Mesenchymal stem cell (in vitro differentiated cells and primary cell): ENCODE results near the gene MRAP. TPM values are rescaled to one million over a fixed set of nuclear protein-coding genes. Genes with fewer than 3 reads are reported as not detected.

Experiments used
- DNase-seq: peaks from one replicate; pipeline ENCODE4 v3.0.0-alpha.2; 2013
- H2AFZ ChIP-seq: one replicate; pipeline ENCODE4 v1.6.1; 2013; ENCODE audit warnings: low read depth, mild to moderate bottlenecking, control low read depth, inconsistent platforms, low read length, moderate library complexity
- H2AK5ac ChIP-seq: 2 replicates; pipeline ENCODE4 v1.6.1; 2013; ENCODE audit warnings: low read length, moderate library complexity, mild to moderate bottlenecking, inconsistent platforms; ENCODE audit not compliant: severe bottlenecking
- H2BK120ac ChIP-seq: one replicate; pipeline ENCODE4 v1.6.1; 2013; ENCODE audit warnings: low read depth, mild to moderate bottlenecking, inconsistent platforms, low read length, moderate library complexity
- H2BK12ac ChIP-seq, 2 experiments: one replicate each; pipeline ENCODE4 v1.6.1; 2013; ENCODE audit warnings: inconsistent platforms in 2 of 2, low read length in 2 of 2, mild to moderate bottlenecking in 2 of 2, moderate library complexity in 2 of 2, control low read depth in 1 of 2
- H2BK15ac ChIP-seq: one replicate; pipeline ENCODE4 v1.6.1; 2013; ENCODE audit warnings: mild to moderate bottlenecking, low read depth, inconsistent platforms; ENCODE audit not compliant: poor library complexity, severe bottlenecking
- H2BK5ac ChIP-seq: 2 replicates; pipeline ENCODE4 v1.6.1; 2013; ENCODE audit warnings: low read depth, mild to moderate bottlenecking, low read length, control low read depth, inconsistent platforms; ENCODE audit not compliant: poor library complexity, severe bottlenecking
- H3K14ac ChIP-seq, 2 experiments: one replicate each; pipeline ENCODE4 v1.6.1; 2013; ENCODE audit warnings: inconsistent platforms in 2 of 2, low read length in 2 of 2, control low read depth in 1 of 2, mild to moderate bottlenecking in 1 of 2, moderate library complexity in 1 of 2
- H3K18ac ChIP-seq, 2 experiments: one replicate each; pipeline ENCODE4 v1.6.1; 2013; ENCODE audit warnings: inconsistent platforms in 2 of 2, low read length in 2 of 2, control low read depth in 1 of 2, low read depth in 1 of 2, mild to moderate bottlenecking in 1 of 2
- H3K23ac ChIP-seq, 2 experiments: one replicate each; pipeline ENCODE4 v1.6.1; 2013; ENCODE audit warnings: inconsistent platforms in 2 of 2, low read length in 2 of 2, mild to moderate bottlenecking in 2 of 2, moderate library complexity in 2 of 2, control low read depth in 1 of 2
- H3K27ac ChIP-seq: 2 replicates; pipeline ENCODE4 v1.5.1; 2013; ENCODE audit warnings: mild to moderate bottlenecking, moderate library complexity, low read length, control low read depth, inconsistent platforms; ENCODE audit not compliant: poor library complexity, severe bottlenecking
- H3K27me3 ChIP-seq, 2 experiments: 2 replicates each; pipeline versions ENCODE4 v1.6.1 to v1.7.0; 2013; ENCODE audit warnings: low read length in 2 of 2, mild to moderate bottlenecking in 2 of 2, moderate library complexity in 2 of 2, control low read depth in 1 of 2, inconsistent platforms in 1 of 2; ENCODE audit not compliant: control insufficient read depth in 1 of 2, insufficient read depth in 1 of 2
- H3K36me3 ChIP-seq, 2 experiments: 2 replicates each; pipeline versions ENCODE4 v1.6.1 to v1.7.0; 2013; ENCODE audit warnings: low read length in 2 of 2, control low read depth in 1 of 2, inconsistent platforms in 1 of 2, low read depth in 1 of 2, mild to moderate bottlenecking in 1 of 2; ENCODE audit not compliant: insufficient read depth in 2 of 2, control insufficient read depth in 1 of 2
- H3K4ac ChIP-seq, 2 experiments: one replicate each; pipeline ENCODE4 v1.6.1; 2013; ENCODE audit warnings: inconsistent platforms in 2 of 2, low read length in 2 of 2, mild to moderate bottlenecking in 2 of 2, moderate library complexity in 2 of 2, control low read depth in 1 of 2, low read depth in 1 of 2
- H3K4me1 ChIP-seq: 2 replicates; pipeline ENCODE4 v1.6.1; 2013; ENCODE audit warnings: low read depth, low read length, control low read depth; ENCODE audit not compliant: control insufficient read depth, insufficient read depth
- H3K4me2 ChIP-seq: 2 replicates; pipeline ENCODE4 v1.6.1; 2013; ENCODE audit warnings: low read length, mild to moderate bottlenecking, inconsistent platforms; ENCODE audit not compliant: poor library complexity, severe bottlenecking
- H3K4me3 ChIP-seq, 2 experiments: 2 replicates each; pipeline versions ENCODE4 v1.5.1 to v1.7.0; 2013; ENCODE audit warnings: low read length in 2 of 2, mild to moderate bottlenecking in 2 of 2, control low read depth in 1 of 2, low read depth in 1 of 2; ENCODE audit not compliant: insufficient read depth in 1 of 2
- H3K79me1 ChIP-seq: replicated peaks from 2 replicates; pipeline ENCODE4 v1.6.1; 2013; ENCODE audit warnings: mild to moderate bottlenecking, control low read depth, low read length, inconsistent platforms; ENCODE audit not compliant: poor library complexity, severe bottlenecking
- H3K9ac ChIP-seq: 2 replicates; pipeline ENCODE4 v1.7.0; 2013; ENCODE audit warnings: mild to moderate bottlenecking, low read length, moderate library complexity
- H3K9me3 ChIP-seq: 2 replicates; pipeline ENCODE4 v1.7.0; 2013; ENCODE audit warnings: mild to moderate bottlenecking, low read length; ENCODE audit not compliant: control insufficient read depth
- H4K8ac ChIP-seq: one replicate; pipeline ENCODE4 v1.6.1; 2013; ENCODE audit warnings: inconsistent platforms, mild to moderate bottlenecking, low read length, moderate library complexity
- H4K91ac ChIP-seq: one replicate; pipeline ENCODE4 v1.6.1; 2013; ENCODE audit warnings: mild to moderate bottlenecking, low read length, inconsistent platforms
- WGBS: methylation state at CpG from one replicate; pipeline ENCODE4 v1.1.7; 2013; ENCODE audit warnings: mixed read lengths; 5-methylcytosine and 5-hydroxymethylcytosine counted together
- polyA plus RNA-seq, 2 experiments: library from polyadenylated mRNA; stranded (reverse); fragments of 200-250 nt; gene quantifications; one replicate each; pipeline ENCODE4 v1.2.3, GENCODE V29; 2013

The MRAP gene
- not detected for polyA plus RNA-seq (2013, experiment 1 of 2)
- polyA plus RNA-seq (2013, experiment 2 of 2) = not detected

- no peak within 1 kb of the TSS for H3K23ac ChIP-seq
- H3K79me1 ChIP-seq = peaks cover 8% of the 10 kb centered on the region
- peak within 1 kb of the TSS in 1 of 2 experiments; percentile 59 for H3K4me3 ChIP-seq
- H3K18ac ChIP-seq = no peak within 1 kb of the TSS
- no peak within 1 kb of the TSS for H2AFZ ChIP-seq
- H2BK12ac ChIP-seq = no peak within 1 kb of the TSS
- peak within 1 kb of the TSS; percentile 29 for H3K9ac ChIP-seq
- no peaks in the 10 kb centered on the region for H3K4me1 ChIP-seq
- no peak within 1 kb of the TSS for H4K8ac ChIP-seq
- H2AK5ac ChIP-seq = no peak within 1 kb of the TSS
- WGBS = 88% methylated on average over 14 of the region's 14 CpGs
- H3K9me3 ChIP-seq = no peaks in the 10 kb centered on the region
- H3K27me3 ChIP-seq = no peaks in the 10 kb centered on the region
- H3K4ac ChIP-seq = no peak within 1 kb of the TSS
- H2BK120ac ChIP-seq = no peak within 1 kb of the TSS
- no peak within 1 kb of the TSS for H3K27ac ChIP-seq
- H2BK5ac ChIP-seq = no peak within 1 kb of the TSS
- H3K14ac ChIP-seq = no peak within 1 kb of the TSS
- H4K91ac ChIP-seq = no peak within 1 kb of the TSS
- H2BK15ac ChIP-seq = no peak within 1 kb of the TSS
- H3K4me2 ChIP-seq = no peak within 1 kb of the TSS
- no peak for DNase-seq
- peaks cover 9 to 39% of the 10 kb centered on the region in 2 experiments for H3K36me3 ChIP-seq
These were observed at the start of gene MRAP for GRCh38 chr21:32298658-32299081. MRAP (plus strand) TSS chr21:32298855; CDS start chr21:32298972, 117 bp downstream.

- no peaks in the 10 kb centered on the region for H3K79me1 ChIP-seq
- no peak overlapping the region for H4K8ac ChIP-seq
- no peak overlapping the region for H2BK5ac ChIP-seq
These were observed 49.0 kb upstream of the MRAP start for GRCh38 chr21:32249511-32250280.

DNA sequence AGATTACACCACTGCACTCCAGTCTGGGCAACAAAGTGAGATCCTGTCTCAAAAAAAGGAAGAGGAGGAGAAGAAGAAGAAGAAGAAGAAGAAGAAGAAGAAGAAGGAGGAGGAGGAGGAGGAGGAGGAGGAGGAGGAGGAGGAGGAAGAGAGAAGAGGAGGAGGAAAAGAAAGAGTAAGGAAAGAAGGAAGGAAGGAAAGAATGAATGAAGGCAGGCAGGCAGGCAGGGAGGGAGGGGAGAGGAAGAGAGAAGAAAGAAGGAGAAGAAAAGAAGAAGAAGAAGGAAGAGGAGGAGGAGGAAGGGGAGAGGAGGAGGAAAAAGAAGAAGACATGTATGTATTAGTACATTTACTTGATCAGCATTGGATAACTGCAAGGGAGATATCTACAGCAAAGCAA lies 46.5 kb upstream of the MRAP start:
- no peak for DNase-seq

More at GRCh38 chr21:32249511-32250280, 49.0 kb upstream of the MRAP start:
- Histone ChIP-seq H2BK120ac (no peak overlapping the region), H3K23ac (no peak overlapping the region), H3K36me3 (no peaks in the 10 kb centered on the region), H3K4me1 (no peaks in the 10 kb centered on the region), H3K27ac (no peak overlapping the region), H3K4me2 (no peak overlapping the region), H3K9me3 (peaks cover 5% of the 10 kb centered on the region), H3K4ac (no peak overlapping the region), H2AK5ac (no peak overlapping the region), H2AFZ (no peak overlapping the region), H4K91ac (no peak overlapping the region), H3K14ac (no peak overlapping the region), H2BK15ac (no peak overlapping the region), H2BK12ac (no peak overlapping the region), H3K4me3 (no peak overlapping the region), H3K9ac (no peak overlapping the region), H3K27me3 (peaks cover 29 to 42% of the 10 kb centered on the region in 2 experiments), H3K18ac (no peak overlapping the region)
- DNase-seq = no peak
- WGBS = 82% methylated on average over 14 of the region's 15 CpGs

GRCh38 chr21:32253215-32253641 lies 45.4 kb upstream of the MRAP start:
- no peak overlapping the region for H4K91ac ChIP-seq
- H3K9ac ChIP-seq = peak overlapping the region; percentile 29
- H2BK120ac ChIP-seq = no peak overlapping the region
- no peak overlapping the region for H3K18ac ChIP-seq
- 70% methylated on average over 7 of the region's 7 CpGs for WGBS
- H3K4ac ChIP-seq = no peak overlapping the region
- H3K4me1 ChIP-seq = no peaks in the 10 kb centered on the region
- no peaks in the 10 kb centered on the region for H3K79me1 ChIP-seq
- no peak overlapping the region for H2AFZ ChIP-seq
- peak; percentile 10 for DNase-seq
- peaks cover 10 to 31% of the 10 kb centered on the region in 2 experiments for H3K27me3 ChIP-seq
- no peak overlapping the region for H3K23ac ChIP-seq
- no peak overlapping the region for H2BK12ac ChIP-seq
- H4K8ac ChIP-seq = no peak overlapping the region
- no peak overlapping the region for H3K14ac ChIP-seq
- no peak overlapping the region for H2AK5ac ChIP-seq
- no peak overlapping the region for H3K4me2 ChIP-seq
- peaks cover 5% of the 10 kb centered on the region for H3K9me3 ChIP-seq
- H3K4me3 ChIP-seq = no peak overlapping the region
- H2BK15ac ChIP-seq = no peak overlapping the region
- H3K36me3 ChIP-seq = no peaks in the 10 kb centered on the region
- H3K27ac ChIP-seq = no peak overlapping the region
- no peak overlapping the region for H2BK5ac ChIP-seq

More for the DNA sequence above, 46.5 kb upstream of the MRAP start:
- Histone ChIP-seq H3K23ac (no peak overlapping the region), H3K9me3 (peaks cover 5% of the 10 kb centered on the region), H2AK5ac (no peak overlapping the region), H4K8ac (no peak overlapping the region), H3K9ac (no peak overlapping the region), H2BK120ac (no peak overlapping the region), H3K4ac (no peak overlapping the region), H3K27ac (no peak overlapping the region), H3K4me3 (no peak overlapping the region), H4K91ac (no peak overlapping the region), H3K27me3 (peaks cover 11 to 35% of the 10 kb centered on the region in 2 experiments), H3K18ac (no peak overlapping the region), H3K79me1 (no peaks in the 10 kb centered on the region), H3K36me3 (no peaks in the 10 kb centered on the region), H3K14ac (no peak overlapping the region), H2BK12ac (no peak overlapping the region), H2AFZ (no peak overlapping the region), H2BK15ac (no peak overlapping the region), H3K4me1 (no peaks in the 10 kb centered on the region), H3K4me2 (no peak overlapping the region), H2BK5ac (no peak overlapping the region)
